ENCODE data around the gene ENTPD8. TPM values are rescaled to one million over a fixed set of nuclear protein-coding genes. Genes with fewer than 3 reads are reported as not detected.

Gene ENTPD8
- total RNA-seq, 2 donors from 2014 or later = not detected

DNA sequence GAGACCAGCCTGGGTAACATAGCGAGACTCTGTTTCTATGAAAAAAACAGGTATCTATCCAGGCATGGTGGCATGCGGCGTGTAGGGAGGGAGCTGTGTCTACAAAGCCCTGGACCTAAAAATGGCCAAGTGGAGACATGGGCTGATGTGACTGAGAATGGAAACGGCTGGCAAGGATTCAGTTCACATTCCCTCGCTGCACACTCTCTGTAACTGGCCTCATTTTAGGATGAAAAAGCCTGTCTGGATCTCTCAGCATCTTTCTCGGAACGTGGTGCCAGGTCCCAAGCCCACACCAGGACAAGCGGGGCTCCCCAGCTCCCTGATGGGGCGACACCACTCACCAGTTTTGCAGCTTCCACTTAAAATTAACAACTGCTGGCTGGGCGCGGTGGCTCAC, 31.6 kb downstream of the ENTPD8 start:
- no peaks in the 10 kb centered on the region for H3K36me3 Mint-ChIP-seq (ENCODE audit: insufficient read depth in 2 of 2)
- H3K4me3 Mint-ChIP-seq = peak overlapping the region in 1 of 2 donors; percentile 27
- peaks cover 27% of the 10 kb centered on the region for H3K4me1 Mint-ChIP-seq (ENCODE audit: low read depth)
- H3K27ac Mint-ChIP-seq = no peak overlapping the region
- no peak for ATAC-seq (replicated peaks in 1 of 2)
- no peak for DNase-seq
- H3K27me3 Mint-ChIP-seq (ENCODE audit: low read depth) = no peaks in the 10 kb centered on the region
- no peaks in the 10 kb centered on the region for H3K9me3 Mint-ChIP-seq

DNA sequence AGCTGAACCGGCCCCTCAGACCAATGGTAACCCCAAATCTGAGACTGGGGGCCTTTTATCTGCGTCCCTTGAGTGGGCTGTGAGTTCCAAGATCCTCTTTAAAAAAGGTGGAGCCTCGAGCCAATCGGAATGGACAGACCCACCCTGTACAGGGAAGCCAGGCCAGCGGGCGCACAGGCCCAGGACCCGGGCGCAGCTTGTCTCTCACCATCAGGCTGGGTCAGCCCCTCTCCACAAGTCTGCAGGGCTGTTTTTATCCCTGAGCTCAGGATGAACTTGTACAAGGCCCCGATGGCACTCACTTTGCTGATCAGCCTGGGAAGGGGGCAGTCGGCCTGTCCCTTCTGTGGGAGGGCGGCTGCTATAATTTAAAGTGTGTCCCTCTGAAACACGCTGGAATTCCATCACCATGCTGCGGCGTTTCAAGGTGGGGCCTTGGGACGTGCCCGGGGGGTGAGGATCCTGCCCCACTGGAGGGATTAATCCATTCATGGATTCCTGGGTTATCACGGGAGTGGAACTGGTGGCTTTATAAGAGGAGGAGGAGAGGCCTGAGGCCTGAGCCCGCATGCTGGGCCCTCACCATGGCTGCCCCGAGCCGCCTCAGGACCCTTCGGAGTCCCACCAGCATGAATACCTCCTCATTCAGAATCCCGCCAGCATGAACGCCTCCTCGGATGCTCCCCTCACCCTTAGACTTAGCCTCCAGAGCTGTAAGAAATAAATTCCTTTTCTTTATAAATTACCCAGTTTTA, 32.3 kb downstream of the ENTPD8 start:
- peaks cover 21% of the 10 kb centered on the region for H3K4me1 Mint-ChIP-seq (ENCODE audit: low read depth)
- H3K4me3 Mint-ChIP-seq = no peak overlapping the region
- DNase-seq (no peak), ATAC-seq (replicated peaks in 1 of 2) (no peak)
- H3K27me3 Mint-ChIP-seq (ENCODE audit: low read depth) = no peaks in the 10 kb centered on the region
- H3K36me3 Mint-ChIP-seq (ENCODE audit: insufficient read depth in 2 of 2) = no peaks in the 10 kb centered on the region
- no peaks in the 10 kb centered on the region for H3K9me3 Mint-ChIP-seq
- H3K27ac Mint-ChIP-seq = no peak overlapping the region

DNA sequence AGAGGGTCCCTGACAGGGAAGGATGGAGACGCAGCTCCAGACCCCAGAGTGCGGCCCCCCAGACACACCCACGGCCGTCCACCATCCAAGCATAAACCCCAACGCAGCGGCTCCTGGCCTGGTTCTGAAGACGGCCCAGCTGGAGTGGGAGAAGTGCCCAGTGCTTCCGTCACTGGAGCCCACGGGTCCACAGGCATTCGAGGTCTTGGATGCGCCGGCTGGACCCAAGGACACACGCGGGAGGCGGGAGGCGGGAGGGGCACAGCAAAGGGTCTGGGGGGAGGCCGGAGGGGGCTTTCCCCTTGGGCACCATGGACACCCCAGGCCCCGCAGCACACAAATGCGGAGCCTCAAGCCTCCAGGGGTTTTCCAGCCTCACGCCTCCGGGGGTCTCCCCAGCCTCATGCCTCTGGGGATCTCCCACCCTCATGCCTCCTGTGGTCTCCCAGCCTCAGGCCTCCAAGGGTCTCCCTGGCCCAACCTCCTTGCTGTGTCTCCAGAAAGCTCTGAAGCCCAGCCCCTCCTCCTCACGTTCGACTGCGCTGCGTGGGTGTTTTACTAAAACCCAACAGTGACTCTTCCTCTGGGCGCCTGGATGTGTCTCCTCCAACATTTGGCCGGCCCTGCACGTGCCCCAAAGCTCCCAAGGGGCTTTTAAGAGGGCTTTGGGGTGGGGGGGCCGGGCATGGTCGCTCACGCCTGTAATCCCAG, 33.4 kb downstream of the ENTPD8 start:
- Mint-ChIP-seq H3K27me3 (ENCODE audit: low read depth) (no peaks in the 10 kb centered on the region), H3K4me1 (ENCODE audit: low read depth) (peaks cover 13% of the 10 kb centered on the region), H3K27ac (no peak overlapping the region), H3K9me3 (no peaks in the 10 kb centered on the region), H3K4me3 (peak overlapping the region in 1 of 2 donors; percentile 43), H3K36me3 (ENCODE audit: insufficient read depth in 2 of 2) (no peaks in the 10 kb centered on the region)
- no peak for ATAC-seq (replicated peaks in 1 of 2)
- DNase-seq = no peak

GRCh38 chr9:137406876-137407589, 34.1 kb downstream of the ENTPD8 start:
- Mint-ChIP-seq H3K36me3 (ENCODE audit: insufficient read depth in 2 of 2) (peaks cover 0 to 3% of the 10 kb centered on the region in 2 donors), H3K9me3 (no peaks in the 10 kb centered on the region), H3K27ac (no peak overlapping the region)

DNA sequence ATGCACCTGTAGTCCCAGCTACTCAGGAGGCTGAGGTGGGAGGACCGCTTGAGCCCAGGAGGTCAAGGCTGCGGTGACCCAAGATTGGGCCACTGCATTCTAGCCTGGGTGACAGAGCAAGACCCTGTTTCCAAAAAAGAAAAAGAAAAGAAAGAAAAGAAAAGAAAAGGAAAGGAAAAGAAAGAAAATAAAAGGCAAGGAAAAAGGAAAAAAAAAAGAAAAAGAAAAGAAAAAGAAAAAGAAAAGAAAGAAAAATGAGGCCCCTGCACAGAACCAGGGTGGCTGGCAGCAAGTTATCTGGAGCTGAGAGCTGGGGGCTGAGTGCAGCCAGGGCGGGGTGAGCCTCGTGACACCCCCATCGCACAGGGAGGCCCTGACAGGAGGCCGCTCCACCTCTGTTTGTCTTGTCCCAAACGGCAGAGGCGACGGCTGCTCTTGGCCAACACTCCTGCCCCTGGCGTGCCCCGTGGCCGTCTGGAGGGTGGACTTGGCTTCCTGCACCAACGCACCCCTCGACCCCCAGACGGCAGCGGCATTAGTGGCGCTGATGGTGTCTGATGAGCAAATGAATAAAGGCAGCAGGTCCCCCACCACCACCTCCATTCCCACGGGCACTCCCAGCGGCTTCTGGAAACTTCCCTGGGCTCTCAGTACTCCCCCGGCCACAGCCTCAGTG, 34.9 kb downstream of the ENTPD8 start:
- H3K4me3 Mint-ChIP-seq = peak overlapping the region; percentile 60 to 66
- H3K27ac Mint-ChIP-seq = peak overlapping the region; percentile 42
- peaks cover 0 to 3% of the 10 kb centered on the region in 2 donors for H3K36me3 Mint-ChIP-seq (ENCODE audit: insufficient read depth in 2 of 2)
- DNase-seq (no peak), ATAC-seq (replicated peaks in 1 of 2) (no peak)
- H3K27me3 Mint-ChIP-seq (ENCODE audit: low read depth) = no peaks in the 10 kb centered on the region
- peaks cover 6% of the 10 kb centered on the region for H3K4me1 Mint-ChIP-seq (ENCODE audit: low read depth)
- H3K9me3 Mint-ChIP-seq = no peaks in the 10 kb centered on the region

More at GRCh38 chr9:137406876-137407589, 34.1 kb downstream of the ENTPD8 start:
- ATAC-seq (replicated peaks in 1 of 2) (peak; percentile 91), DNase-seq (peak; percentile 78 to 82)
- no peaks in the 10 kb centered on the region for H3K27me3 Mint-ChIP-seq (ENCODE audit: low read depth)
- H3K4me1 Mint-ChIP-seq (ENCODE audit: low read depth) = peaks cover 6% of the 10 kb centered on the region
- peak overlapping the region in 1 of 2 donors; percentile 43 for H3K4me3 Mint-ChIP-seq

- H3K27ac Mint-ChIP-seq = no peak overlapping the region
- peaks cover 6% of the 10 kb centered on the region for H3K4me1 Mint-ChIP-seq (ENCODE audit: low read depth)
- DNase-seq = no peak
- H3K27me3 Mint-ChIP-seq (ENCODE audit: low read depth) = no peaks in the 10 kb centered on the region
- no peaks in the 10 kb centered on the region for H3K9me3 Mint-ChIP-seq
- ATAC-seq (replicated peaks in 1 of 2) = no peak
- peak overlapping the region; percentile 60 to 66 for H3K4me3 Mint-ChIP-seq
- H3K36me3 Mint-ChIP-seq (ENCODE audit: insufficient read depth in 2 of 2) = peaks cover 0 to 3% of the 10 kb centered on the region in 2 donors
These were observed 35.5 kb downstream of the ENTPD8 start for GRCh38 chr9:137405677-137406081.

DNA sequence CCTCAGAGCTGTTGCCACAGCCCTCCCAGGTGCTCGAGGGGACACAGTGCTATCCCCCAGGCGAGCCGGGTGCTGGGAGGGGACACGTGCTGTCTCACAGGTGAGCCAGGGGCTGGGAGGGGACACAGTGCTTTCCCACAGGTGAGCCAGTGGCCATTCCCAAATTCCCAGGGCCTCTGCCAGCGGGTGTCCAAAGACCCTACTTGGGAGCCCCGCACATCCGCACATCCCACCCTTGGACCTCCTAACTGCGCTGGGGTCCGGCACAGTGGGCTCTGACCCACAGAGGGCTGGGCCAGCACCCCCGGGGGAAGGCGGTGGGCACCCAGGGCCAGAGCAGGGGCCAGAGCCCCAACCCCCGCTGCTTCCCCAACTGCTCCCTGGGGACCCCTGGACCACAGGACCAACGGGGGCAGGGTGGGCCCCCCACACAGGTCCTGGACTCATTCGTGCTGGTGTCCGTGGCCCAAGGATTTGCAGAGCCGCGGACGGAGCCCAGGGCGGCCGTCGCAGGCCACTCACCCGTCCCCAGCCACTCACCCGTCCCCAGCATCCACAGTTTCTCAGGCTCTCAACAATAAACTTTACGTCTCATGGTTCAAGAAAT, 36.1 kb downstream of the ENTPD8 start:
- no peak overlapping the region for H3K4me3 Mint-ChIP-seq
- DNase-seq (no peak), ATAC-seq (replicated peaks in 1 of 2) (no peak)
- no peak overlapping the region for H3K27ac Mint-ChIP-seq
- peaks cover 9% of the 10 kb centered on the region for H3K4me1 Mint-ChIP-seq (ENCODE audit: low read depth)
- H3K27me3 Mint-ChIP-seq (ENCODE audit: low read depth) = no peaks in the 10 kb centered on the region
- H3K36me3 Mint-ChIP-seq (ENCODE audit: insufficient read depth in 2 of 2) = peaks cover 0 to 3% of the 10 kb centered on the region in 2 donors
- no peaks in the 10 kb centered on the region for H3K9me3 Mint-ChIP-seq

GRCh38 chr9:137403269-137403668, 37.9 kb downstream of the ENTPD8 start:
- Mint-ChIP-seq H3K4me1 (ENCODE audit: low read depth) (peaks cover 24% of the 10 kb centered on the region), H3K27me3 (ENCODE audit: low read depth) (peaks cover 8% of the 10 kb centered on the region), H3K27ac (no peak overlapping the region), H3K9me3 (no peaks in the 10 kb centered on the region), H3K36me3 (ENCODE audit: insufficient read depth in 2 of 2) (peaks cover 0 to 10% of the 10 kb centered on the region in 2 donors), H3K4me3 (no peak overlapping the region)
- DNase-seq (no peak), ATAC-seq (replicated peaks in 1 of 2) (no peak)

GRCh38 chr9:137402746-137403145, 38.4 kb downstream of the ENTPD8 start:
- ATAC-seq (replicated peaks in 1 of 2) (no peak), DNase-seq (no peak)
- no peaks in the 10 kb centered on the region for H3K9me3 Mint-ChIP-seq
- H3K4me1 Mint-ChIP-seq (ENCODE audit: low read depth) = peaks cover 29% of the 10 kb centered on the region
- H3K27me3 Mint-ChIP-seq (ENCODE audit: low read depth) = peaks cover 8% of the 10 kb centered on the region
- no peak overlapping the region for H3K4me3 Mint-ChIP-seq
- no peak overlapping the region for H3K27ac Mint-ChIP-seq
- H3K36me3 Mint-ChIP-seq (ENCODE audit: insufficient read depth in 2 of 2) = peaks cover 0 to 10% of the 10 kb centered on the region in 2 donors

GRCh38 chr9:137398561-137399468, 42.3 kb downstream of the ENTPD8 start:
- peaks cover 43% of the 10 kb centered on the region for H3K4me1 Mint-ChIP-seq (ENCODE audit: low read depth)
- no peak for ATAC-seq (replicated peaks in 1 of 2)
- H3K36me3 Mint-ChIP-seq (ENCODE audit: insufficient read depth in 2 of 2) = peaks cover 1 to 10% of the 10 kb centered on the region in 2 donors
- no peak for DNase-seq
- H3K27ac Mint-ChIP-seq = no peak overlapping the region
- no peaks in the 10 kb centered on the region for H3K9me3 Mint-ChIP-seq
- peaks cover 8% of the 10 kb centered on the region for H3K27me3 Mint-ChIP-seq (ENCODE audit: low read depth)
- no peak overlapping the region for H3K4me3 Mint-ChIP-seq

DNA sequence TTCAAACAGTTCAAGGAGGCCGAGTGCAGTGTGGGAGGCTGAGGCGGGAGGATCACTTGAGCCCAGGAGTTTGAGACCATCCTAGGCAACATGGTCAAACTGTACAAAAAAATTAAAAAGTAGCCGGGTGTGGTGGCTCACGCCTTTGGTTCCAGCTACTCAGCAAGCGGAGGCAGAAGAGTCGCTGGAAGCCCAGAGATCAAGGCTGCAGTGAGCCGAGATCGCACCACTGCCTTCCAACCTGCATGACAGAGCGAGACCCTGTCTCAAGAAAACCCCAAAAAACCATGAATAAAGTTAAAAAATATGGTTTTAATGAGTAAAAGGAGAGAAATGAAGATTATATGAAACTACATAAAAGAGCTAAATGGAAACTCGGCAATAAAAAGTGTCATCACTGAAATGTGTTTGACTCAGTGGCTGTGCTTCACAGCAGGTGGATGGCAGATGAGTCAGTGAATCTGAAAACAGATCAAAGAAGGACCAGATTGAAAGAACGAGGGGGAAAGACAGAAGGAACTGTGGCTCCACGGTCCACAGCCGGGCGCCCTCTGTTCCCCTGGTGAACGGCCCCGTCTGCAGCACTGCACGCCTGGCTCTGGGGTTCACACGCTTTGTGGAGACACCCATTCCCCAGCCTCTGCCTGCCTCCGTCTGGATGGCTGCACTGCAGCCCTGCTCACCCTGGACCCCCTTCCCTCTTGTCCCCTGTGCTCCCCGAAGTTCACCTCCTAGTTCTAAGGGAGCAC, 43.3 kb downstream of the ENTPD8 start:
- ATAC-seq (replicated peaks in 1 of 2) = peak; percentile 92 to 96
- no peak overlapping the region for H3K27ac Mint-ChIP-seq

More for the DNA sequence above, 43.3 kb downstream of the ENTPD8 start:
- Mint-ChIP-seq H3K9me3 (no peaks in the 10 kb centered on the region), H3K4me1 (ENCODE audit: low read depth) (peaks cover 43% of the 10 kb centered on the region), H3K27me3 (ENCODE audit: low read depth) (peaks cover 8% of the 10 kb centered on the region), H3K4me3 (peak overlapping the region; percentile 24 to 39), H3K36me3 (ENCODE audit: insufficient read depth in 2 of 2) (peaks cover 1 to 10% of the 10 kb centered on the region in 2 donors)
- DNase-seq = peak; percentile 30 to 70
